GM18873 (cell line): ENCODE data around the gene MGAT5B.

Source experiments
- ATAC-seq: cut with Tn5 transposase; IDR thresholded peaks from one replicate; pipeline ENCODE4 v1.9.1; 2021; ENCODE audit warnings: mild to moderate bottlenecking, moderate library complexity, moderate number of reproducible peaks; ENCODE audit not compliant: unreplicated experiment, low FRiP score

The MGAT5B gene

DNA sequence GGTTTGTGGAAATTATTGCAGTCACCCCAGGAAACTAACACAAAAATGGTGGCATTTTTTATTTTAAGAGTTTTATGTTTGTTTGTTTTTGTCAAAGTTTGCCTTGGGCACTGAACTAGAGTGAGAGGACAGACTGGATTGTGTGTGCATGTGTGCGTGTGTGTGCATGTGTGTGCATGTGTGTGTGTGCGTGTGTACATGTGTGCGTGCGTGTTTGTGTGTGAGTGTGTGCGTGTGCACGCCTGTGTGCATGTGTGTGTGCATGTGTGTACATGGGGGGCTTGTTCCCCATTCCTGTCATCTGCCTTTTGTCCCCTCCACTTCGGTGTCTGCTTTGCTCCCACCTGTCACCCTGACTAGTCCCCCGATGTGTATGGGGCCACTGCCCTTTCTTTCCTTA, 32.5 kb downstream of the MGAT5B start:
- no peak for ATAC-seq

DNA sequence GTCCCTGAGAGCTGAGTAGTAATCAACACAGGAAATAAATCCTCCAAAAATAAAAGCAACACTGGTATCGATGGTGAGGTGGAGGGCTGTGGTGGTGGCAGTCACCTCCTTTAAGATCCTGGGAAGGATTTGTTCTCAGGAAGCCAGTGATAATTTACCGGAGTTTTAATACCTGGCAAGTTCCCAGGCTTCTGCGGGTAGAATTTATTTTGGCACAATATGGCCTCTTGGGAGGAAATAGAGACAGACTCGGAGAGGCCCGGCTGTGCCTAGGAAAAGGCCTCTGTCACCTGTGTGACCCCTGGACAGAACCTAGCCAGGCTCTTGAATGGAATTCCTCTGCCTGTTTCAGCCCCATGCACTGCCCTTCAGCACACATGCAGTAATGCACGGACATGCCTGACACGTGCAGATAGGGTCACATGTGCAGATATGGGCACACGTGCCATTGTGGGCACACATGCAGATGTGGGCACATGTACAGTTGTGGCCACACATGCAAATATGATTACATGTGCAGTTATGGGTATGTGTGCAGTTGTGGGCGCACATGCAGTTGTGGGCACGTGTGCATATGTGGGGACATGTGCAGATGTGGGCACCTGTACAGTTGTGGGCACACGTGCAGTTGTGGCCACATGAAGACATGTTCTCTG, 33.5 kb downstream of the MGAT5B start:
- no peak for ATAC-seq

DNA sequence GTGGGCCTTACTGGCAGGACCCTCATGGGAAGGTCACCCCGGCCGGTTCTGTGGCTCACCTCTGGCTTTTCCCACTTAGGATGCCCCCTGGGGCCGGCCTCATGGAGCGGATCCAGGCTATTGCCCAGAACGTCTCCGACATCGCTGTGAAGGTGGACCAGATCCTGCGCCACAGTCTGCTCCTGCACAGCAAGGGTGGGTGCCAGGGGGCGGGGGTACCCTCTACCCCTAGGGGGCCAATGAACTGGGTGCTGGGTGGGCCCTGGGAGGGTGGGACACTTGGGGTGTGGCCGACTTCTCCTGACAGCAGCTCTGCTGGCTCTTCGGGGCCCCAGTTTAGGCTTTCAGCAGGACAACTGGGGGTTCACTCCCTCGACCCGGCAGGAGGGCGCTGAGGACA, 34.3 kb downstream of the MGAT5B start:
- ATAC-seq = no peak

DNA sequence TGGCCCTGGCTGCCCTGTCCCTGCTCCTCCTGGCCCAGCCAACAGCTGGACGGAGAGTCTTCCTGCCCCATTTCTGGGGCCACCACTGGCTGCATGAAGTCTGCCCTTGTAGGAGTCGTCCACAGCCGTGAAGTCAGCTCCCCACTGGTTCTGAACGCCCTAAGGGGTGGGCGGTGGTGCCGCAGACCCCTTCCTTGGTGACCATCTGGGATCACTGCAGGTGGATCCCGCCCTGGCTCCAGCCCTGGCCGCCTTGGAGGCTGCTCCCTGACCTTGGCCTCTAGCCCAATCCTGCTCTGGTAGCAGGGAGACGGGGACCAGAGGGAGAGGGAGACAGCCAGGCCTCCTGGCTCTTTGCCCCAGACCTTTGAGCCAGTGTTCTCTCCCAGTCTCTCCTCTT, 35.4 kb downstream of the MGAT5B start:
- no peak for ATAC-seq

DNA sequence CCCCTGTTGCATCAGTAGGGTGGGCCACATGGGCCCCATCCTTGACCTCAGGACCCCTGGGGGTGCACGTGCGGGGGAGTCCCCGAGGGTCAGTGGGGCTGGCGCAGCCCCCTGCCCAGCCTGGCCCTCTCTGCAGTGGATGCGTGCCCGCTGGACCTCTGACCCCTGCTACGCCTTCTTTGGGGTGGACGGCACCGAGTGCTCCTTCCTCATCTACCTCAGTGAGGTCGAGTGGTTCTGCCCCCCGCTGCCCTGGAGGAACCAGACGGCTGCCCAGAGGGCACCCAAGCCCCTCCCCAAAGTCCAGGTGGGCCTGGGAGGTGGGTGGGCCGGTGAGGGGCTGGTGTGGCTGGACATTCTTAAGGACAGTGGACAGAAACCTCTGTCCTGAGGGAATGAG, 35.9 kb downstream of the MGAT5B start:
- no peak for ATAC-seq

DNA sequence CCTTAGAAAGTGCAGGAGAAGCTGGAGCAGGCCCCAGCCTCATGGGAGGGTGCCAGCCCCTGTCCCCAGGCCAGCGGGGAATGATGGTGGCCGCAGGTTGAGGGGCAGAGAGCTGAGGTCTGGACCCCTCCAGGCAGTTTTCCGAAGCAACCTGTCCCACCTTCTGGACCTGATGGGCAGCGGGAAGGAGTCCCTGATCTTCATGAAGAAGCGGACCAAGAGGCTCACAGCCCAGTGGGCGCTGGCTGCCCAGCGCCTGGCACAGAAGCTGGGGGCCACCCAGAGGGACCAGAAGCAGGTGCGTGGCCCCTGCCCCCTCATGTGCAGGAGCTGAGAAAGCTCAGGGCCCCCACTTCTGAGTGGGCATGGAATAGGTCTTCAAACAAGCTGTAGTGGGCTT, 36.8 kb downstream of the MGAT5B start:
- ATAC-seq = no peak

DNA sequence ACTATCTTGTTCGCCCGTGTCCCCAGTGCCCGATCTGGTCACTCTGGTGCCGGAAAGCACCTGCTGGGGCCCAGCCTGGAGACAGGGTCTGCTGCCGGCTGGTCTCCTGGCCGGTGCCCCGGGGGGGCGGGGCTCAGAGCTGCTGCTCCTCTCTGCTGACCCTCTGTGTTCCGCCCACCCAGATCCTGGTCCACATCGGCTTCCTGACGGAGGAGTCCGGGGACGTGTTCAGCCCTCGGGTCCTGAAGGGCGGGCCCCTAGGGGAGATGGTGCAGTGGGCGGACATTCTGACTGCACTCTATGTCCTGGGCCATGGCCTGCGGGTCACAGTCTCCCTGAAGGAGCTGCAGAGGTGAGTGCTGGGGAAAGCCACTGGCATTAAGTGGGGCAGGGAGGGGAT, 37.6 kb downstream of the MGAT5B start:
- ATAC-seq = no peak

DNA sequence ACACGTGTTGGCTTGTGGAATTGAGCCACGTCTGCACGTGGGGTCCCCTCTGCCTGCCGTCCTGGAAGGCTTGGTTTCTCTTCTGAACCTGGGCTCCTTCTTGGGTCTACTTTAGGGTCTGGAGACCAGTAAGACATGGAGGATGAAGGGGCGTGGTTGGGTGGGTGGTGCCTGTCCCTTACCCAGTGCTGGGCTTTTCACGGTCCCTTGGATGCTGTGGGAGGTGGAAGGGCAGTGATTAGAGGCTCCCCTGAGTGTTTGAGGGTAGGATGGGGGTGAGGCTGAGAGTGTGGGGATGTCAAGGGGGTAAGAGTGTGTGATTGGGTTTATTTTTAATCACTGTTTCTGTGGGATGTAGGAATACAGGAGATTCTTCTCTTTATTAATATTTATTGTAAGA, 38.3 kb downstream of the MGAT5B start:
- ATAC-seq = no peak

DNA sequence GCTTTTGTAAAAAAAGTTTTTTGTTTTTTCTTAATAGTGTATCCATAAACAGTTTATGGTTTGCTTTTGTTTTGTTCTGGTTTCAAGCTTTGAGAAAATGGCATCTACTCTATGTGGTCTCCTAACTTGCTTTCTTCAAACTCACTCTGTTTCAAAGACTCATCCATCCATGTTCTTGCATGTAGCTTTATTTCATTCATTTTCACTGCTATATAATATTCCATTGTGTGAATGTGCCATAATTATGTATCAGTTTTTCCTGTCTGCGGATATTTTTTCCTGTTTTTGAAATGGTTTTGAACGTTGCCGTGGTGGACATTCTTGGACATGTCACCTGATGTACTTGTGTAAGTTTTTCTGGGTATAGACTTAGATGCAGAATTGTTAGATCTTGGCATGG, 39.1 kb downstream of the MGAT5B start:
- no peak for ATAC-seq

DNA sequence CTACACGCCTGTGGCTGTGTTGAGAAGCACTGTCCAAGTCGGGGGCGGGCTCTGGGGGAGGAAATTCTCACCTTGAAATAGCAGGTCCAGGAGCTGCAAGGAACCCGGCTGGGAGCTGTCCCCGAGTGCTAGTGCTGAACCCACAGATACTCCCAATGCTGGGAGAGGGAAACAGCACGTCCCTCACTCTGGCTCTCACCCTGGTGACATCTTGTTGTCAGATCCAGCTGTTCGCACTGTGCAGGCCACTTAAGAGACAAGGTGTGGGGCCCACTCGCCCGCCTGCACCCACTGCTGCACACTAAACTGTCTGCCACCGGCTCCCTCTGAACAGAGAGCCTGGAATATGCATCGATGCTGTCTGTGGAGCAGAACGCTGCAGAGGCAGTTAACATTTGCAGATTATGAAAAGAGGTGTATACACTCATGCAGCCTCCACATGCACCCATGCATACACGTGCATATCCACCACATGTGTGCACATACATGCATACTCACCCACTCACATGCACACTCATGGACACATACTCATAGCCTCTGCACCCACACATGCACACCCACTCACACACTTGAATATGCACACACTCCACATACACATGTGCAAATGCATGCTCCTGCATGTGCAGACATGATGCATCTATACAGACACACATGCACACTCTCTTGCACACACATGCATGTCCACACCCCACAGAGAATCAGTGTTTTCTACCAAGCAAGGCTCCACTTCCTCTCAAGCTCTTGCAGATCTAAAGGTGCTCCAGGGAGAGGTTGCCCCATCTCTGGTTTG, 42.0 kb downstream of the MGAT5B start:
- no peak for ATAC-seq

DNA sequence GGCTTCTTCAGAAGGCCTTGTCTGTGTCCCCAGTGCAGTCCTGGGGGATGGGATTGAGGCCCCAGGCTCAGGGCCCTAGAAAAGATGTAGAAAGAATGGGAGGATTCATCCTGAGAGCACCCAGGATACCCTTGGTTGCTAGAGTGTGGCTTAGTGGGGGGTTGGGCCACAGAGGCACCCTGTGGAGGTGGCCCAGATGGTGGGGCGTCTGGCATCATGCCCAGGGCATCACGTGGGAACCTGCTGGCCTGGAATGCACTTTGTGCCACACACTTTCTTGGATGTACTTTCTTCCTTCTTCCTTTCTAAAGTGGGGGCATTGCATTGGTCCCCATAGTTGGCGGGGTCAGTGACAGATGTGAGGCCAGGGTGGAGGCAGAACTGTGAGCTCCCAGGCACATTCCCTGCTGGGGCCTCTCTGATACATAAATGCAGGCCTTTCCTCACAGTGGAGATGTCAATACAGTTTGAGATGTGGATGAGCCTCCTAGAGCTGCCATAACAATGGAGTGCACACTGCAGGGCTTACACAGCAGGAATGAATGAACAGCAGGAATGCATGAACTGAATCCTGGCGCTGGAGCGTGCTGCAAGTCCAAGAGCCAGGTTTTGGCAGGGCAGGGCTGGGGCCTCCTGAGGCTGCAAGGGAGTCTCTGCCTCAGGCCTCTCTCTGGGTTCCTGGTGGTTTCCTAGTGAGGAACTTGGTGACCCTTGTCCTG, 43.3 kb downstream of the MGAT5B start:
- no peak for ATAC-seq

DNA sequence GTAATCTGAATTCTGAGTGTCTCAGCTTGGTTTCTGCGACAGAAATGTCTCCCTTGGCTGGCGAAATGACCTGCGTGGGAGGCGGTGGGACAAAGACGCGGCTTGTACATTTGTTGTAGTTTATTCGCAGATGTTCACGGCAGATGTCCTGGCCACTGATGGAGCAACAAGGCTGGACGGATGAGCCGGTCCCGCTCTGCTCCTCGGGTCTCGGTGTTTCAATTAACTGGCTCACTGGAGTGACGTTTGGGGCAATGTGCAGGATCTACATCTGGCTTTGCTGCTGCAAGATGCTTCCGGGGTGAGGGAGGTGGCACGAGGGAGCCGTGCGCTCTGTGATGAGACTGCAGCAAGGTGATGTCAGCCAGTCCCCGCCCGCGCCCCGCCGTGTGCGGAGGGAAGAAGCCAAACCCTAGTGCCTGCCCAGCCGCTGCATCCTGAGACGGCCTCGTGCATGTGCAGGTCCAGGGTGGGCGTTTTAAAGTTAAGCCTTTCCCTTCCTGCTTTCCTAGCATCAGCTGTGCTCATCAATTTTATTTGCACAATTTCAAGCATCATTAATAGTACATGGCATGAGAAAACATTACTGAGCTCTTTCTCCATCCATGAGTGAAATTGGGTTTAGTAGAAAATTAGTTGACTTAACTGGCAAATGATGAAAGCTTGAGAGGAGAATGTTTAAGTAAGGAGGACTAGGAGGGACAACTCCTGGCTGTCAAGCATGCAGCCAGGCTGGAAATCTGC, 44.4 kb downstream of the MGAT5B start:
- no peak for ATAC-seq

DNA sequence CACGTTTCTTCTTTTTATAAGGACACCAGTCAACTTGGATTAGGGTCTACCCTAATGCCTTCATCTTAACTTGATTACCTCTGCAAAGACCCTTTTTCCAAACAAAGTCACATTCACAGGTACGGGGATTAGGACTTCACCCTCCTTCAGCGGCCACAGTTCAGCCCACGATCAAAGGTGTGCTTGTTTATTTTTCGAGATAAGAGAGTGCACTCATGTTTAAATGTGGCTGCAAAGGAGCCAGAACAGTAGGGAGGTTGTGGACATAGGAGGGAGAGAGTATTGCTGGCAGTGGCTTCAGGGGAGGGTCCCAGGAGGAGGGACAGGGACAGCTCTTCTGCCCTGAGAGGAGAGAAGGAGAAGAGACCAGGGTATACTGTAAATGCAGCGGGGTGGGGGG, 46.7 kb downstream of the MGAT5B start:
- ATAC-seq = no peak

DNA sequence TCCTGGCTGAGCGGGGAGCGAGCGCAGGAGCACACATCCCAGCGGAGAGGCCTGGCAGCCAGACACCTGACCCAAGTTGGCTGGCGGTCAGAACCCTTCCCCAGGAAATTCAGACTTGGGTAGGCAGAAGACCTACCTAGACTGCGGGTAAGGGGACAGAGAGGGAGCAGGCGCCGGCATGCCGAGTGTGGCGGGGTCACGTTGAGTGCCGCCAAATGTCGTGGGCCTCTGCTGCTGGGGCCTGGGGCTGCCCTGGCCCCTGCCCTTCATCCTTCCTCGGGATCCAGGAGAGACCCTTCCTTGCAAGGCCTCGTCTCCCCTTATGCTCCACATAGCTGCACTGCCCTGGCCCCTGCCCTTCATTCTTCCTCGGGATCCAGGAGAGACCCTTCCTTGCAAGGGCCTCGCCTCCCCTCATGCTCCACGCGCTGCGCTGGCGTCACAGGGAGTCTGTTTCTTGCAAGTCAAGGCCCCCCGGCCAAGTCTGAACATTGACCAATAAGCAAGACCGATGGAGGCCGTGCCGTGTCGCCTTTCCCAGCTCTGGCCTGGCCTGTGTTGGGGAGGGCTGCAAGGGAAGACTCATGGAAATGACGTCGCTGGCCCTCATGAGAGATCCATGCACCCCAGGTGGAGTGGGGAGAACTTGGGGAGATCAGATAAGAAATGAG, 47.8 kb downstream of the MGAT5B start:
- no peak for ATAC-seq

DNA sequence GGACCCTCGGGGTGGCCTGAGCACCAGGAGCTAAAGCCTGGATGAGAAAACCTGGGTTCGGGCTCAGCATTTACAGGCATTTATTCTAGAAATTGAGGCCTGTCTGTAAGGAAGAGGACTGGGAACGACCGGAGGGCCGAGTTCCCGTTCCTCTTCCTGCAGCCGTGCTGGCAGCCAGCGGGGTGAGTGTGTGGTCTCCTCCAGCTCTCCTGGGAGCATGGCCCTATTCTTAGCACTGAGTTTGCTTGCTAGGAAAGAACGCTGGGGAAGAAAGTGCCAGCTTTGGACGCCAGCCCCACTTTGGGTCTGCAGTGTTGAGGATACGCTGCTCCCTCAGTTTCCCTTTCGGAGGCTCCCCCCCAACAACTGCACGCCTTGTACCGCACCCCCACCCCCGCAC, 49.6 kb downstream of the MGAT5B start:
- ATAC-seq = no peak

DNA sequence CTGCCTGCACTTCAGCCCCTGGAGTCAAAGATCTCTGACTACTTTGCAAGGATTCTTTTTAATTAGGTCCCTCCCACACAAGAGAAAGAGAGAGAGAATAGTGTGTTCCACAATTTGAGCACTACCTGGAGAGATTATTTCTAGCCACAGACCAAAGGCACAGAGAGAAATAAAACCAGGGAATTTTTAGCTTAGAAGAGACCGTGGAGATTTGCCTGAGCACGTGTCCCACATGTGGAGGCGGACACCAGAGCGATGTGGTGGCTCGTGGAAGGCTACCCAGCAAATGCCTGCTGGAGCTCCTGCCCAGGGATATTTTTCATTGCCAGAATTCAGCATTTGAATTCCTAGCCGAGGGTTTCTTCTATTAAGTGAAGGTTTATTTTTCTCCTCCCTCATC, 50.6 kb downstream of the MGAT5B start:
- ATAC-seq = no peak

DNA sequence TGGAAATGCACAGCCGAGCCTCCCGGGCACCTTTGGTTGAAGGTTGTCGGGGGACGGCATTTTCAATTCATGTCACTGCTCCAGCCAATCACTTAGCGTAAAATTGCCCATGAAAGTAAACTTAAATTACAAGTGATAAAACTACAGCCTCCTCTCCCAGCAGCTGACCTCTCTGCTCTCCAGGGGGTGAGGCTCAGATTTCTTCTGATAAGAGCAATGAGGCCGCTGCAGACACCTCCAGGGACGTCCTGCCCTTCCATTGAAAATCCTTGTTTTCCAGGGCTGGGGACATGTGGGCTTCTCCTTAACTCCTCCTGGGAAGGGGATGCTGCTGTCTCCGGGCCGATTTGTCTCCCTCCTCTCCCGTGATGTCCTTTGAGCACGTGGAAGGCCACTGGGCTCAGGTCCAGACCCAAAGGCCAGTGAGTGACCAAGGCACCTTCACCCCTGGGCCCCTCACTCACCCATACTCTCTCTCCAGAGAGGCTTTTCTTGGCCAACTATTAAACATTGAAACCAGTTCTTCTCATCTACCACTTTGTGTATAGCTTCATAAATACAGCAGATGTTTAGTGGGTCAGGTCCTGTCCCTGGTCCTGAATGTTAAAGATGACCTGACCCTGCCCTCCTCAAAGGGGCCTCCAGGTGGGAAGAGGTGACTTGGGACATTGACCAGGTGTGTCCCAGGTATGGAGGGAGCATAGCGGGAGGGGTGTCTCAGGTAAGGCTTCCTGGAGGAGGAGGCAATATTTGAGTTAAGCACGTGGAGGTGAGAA, 52.3 kb downstream of the MGAT5B start:
- ATAC-seq = no peak

DNA sequence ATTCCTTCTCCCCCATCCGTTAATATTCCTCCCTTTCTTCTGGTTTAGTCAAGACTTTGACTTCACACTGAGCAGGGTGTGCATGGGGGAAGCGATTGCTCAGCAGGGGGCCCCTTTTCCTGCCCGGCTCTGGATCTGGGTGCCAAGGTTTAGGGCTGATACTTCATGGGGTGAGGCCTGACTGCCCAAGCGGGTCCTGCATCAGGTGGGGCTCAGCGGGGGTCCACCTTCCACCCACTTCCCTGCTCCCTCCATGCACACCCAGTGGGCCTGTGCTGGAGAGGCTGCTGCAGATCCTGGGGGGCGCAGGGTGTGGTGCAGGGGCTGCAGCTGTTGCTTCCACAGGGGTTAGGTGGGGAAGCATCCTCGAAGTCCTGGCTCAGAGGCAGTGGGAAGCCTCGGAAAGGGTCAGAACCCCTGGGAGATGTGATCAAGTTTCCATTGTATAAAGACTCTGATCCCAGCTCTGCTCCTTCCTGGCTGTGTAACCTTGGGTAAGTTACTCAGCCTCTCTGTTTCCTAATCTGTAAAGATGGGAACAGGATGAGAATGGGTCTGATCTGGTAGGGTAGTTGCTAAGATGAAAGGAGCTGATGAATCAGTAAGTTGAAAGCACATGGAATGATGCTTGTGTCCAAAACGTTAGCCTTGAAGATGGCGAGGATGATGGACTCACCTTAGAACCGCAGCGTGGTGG, 53.3 kb downstream of the MGAT5B start:
- ATAC-seq = no peak

DNA sequence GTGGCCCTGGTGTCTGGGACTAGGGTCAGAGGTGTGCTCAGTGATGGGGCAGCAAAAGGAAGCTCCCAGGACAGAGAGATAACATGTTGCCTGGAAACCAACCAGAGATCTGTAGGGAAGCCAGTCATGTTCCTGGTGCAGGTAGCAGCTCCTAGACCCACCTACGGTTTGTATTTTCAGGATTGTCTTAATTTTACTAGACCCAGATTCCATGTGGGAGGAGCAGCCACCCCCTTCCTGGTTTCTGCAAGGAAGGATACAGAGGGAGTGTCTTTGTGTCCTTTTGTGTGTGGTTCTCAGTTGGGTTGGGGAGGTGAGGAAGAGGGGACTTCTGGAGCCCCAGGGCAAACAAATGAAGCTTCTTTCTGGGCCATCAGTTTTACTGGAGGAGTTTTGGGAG, 53.9 kb downstream of the MGAT5B start:
- no peak for ATAC-seq
